AG20443 (cell line): ENCODE results near the gene AHNAK.
A peak's percentile ranks its signal among the peaks of the same experiment; 100 is the strongest.

ENCODE experiments used
- DNase-seq: peaks from one replicate; pipeline ENCODE4 v3.0.0; 2012; ENCODE audit warnings: low spot score, mixed read lengths

Gene AHNAK

DNA sequence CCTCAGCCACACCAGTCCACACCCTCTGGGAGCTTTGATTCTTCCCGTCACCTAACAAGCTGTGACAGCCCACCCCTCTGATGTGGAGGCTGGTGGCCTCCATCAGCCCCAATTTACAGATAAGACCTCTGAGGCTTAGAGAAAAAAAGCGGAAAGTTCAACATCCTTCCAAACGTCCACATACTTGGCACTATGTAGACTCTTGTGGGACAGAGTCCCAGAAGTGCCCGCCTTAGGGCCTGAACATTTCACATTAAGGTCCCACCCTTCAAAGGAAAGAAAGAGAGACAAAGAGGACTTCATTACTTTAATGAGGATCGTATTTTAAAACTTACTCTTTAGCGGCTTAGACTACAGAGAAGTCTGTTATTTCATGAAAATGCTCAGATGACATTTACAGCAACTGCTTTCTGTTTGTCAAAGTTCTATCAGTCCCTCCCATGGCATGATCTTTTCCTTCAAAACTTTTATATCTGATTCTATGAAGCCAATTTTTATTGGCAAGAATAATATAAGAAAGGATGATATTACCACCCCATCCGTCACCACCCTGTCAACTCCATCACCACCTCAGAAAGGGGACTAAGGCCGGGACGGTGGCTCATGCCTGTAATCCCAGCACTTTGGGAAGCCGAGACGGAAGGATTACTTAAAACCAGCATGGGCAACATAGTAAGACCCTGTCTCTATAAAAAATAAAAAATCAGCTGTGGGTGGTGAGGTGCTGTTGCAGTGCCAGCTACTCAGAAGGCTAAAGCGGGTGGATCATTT is 143.5 kb downstream of the AHNAK start:
- DNase-seq = no peak

DNA sequence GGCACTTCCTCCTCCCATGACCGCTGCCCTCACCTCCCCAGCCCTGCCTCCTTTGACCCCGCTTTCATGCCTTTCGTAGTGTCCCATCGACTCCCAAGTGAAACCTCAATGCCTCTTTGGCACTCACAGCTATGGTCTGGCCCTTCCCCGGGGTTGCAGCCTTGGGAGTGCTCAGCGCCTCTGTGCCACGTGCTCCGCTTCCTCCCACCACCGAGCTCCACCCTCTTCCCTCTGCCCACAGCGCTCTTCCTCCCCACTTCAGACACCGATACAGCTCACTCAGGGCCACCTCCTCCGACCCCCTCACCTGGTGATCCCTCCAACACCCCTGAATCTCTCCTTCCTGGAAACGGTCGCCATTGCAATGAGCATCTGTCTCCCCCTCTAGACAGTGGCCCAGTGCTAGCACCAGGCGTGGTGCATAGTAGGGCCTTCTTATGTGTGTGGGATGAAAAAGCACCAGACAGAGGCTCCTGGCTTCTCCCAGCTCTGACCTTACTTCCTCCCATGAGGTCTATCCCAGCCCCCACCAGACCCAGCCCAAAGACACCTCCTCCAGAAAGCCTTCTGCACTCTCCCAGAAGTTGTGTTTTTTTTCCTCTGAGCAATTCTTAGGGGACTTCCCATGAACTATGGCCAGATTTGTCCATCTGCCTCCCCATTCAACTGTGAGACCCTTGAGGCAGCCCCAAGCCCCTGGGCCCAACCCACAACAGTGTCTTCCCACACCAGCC is 144.2 kb downstream of the AHNAK start:
- peak; percentile 73 for DNase-seq

DNA sequence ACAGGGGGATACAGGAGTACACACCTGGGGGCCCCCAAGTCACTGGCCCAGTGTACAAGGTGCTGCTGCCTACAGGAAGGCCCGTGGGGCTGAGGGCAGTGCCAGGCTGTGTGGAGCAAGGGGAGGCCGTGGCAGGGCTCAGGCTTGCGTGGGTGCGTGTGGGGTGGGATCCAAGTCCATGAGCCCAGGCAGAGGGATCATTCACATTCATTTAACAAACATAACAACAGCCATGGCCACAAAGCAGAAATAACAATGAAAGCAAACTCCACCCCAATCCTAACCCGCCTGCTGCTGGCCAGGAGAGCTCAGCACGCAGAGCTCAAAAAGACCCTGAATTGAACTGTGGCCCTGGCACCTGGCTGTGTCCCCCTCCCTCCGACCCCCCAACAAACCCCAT is 144.8 kb downstream of the AHNAK start:
- DNase-seq = no peak

- DNase-seq = no peak
These were observed 145.2 kb downstream of the AHNAK start for GRCh38 chr11:62401356-62401755.

- DNase-seq = peak; percentile 97
These were observed 145.8 kb downstream of the AHNAK start for GRCh38 chr11:62400760-62401159.

GRCh38 chr11:62400281-62400680 is 146.3 kb downstream of the AHNAK start:
- no peak for DNase-seq

DNA sequence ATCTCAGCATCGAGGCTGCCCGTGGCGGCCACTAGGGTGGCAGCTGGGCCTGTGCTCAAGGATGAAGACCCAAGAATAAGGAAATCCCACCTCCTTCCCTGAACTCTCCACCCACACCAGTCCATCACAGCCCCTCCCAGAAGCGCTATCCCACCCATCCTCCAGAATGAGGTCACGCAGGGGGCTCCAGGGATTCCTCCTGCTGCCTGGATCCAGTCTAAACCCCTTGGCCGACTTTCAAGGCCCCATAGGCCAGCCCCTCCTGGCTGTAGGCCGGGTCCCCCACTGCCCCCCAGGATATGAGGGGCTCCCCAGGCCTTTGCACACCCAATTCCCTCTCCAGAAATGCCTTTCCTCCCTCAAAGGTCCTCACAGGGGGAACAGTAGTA is 146.7 kb downstream of the AHNAK start:
- DNase-seq = no peak

GRCh38 chr11:62399172-62399877 is 147.3 kb downstream of the AHNAK start:
- no peak for DNase-seq

DNA sequence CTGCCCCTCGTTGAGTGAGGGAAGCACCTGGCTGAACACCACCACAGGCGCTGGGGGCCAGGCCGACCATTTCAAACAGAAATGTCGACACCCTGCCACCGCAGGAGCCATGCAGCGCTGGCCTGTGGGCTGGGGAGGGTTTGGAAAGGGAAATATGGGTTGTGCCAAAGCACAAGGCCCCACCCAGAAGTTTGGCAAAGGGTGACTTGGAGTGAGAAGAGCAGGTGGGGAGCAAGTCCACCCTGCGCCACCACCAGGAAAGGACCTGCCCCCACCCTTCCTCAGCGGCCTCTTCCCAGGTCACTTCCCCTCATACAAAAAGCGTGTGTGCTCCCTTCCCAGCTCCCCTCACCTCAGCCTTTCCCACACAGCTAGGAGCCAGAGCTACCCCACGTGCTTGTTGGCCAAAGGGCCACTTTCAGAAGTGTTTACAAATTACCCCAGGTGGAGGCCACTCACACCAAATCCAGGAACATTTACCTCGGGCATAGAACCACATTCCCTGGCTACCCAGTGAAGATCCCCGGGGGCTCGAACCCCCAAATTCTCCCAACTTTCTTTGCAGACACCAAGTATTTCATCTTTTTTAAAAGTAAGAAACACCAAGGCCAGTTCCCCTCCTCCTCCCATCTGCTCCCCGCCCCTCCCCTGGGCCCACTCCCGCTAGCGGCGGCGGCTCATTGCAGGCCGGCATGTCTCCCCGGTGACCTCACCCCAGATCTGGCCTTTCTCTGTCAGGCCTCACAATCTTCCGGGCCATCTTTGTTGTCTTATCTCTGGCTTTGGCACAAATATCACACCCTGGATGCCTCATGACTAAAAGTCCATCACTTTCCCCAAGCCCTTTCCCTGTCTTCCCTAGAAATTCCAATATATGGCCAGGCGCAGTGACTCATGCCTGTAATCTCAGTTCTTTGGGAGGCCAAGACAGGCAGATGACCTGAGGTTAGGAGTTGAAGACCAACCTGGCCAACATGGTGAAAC is 148.3 kb downstream of the AHNAK start:
- DNase-seq = peak; percentile 47

DNA sequence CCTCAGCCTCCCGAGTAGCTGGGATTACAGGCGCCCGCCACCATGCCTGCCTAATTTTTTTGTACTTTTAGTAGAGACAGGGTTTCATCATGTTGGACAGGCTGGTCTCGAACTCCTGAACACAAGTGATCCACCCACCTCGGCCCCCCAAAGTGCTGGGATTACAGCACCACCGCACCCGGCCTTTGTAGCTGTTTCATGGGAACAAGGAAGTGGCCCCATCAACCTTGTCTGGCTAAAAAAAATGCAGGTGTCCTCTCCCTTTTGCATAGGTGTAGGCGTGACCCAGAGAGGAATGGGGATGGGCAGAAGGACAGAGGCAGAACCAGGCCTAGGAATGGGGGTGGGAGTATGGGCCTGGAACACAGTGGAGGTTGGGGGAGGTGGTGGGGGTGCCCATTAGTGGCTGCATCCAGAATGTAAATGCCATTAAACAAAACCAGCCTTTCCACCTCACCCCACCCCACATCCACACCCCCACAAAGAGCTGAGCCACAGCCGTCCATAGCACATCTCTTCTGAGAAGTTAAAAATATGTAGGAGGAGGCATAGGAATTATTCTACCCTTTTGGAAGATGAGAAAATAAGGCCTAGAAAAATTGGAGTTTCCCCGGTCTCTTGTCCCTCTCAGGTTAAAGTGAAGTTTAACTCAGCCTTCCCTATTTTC is 150.6 kb downstream of the AHNAK start:
- DNase-seq = no peak

GRCh38 chr11:62394825-62395538 is 151.6 kb downstream of the AHNAK start:
- DNase-seq = peak; percentile 83

- DNase-seq = no peak
These were observed 152.9 kb downstream of the AHNAK start for GRCh38 chr11:62393735-62394134.

DNA sequence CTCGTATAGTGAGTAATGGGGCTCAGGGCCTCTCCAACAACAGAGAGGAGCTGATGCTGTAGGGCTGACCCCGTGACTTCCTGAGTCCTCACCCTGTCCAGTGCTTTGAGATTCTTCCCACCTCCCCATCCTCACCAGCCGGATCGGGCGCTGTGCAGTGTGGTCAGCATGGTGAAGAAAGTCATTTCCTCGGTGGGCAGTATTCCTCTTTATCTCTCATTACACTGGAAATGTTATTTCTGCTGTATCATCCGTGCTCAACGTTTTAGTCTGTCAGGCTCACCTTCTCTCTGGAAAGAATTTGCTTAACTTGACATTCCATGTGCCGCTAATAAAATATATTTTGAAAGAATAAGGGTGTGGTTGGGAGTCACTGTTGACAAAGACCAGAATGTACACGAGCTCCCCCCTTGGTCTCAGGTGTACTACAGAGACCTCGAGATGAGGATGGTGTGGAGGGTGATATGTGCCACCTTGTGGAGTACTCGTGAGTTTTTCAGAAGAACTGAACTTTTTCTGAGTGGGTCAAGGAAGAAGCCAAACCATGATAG is 153.5 kb downstream of the AHNAK start:
- no peak for DNase-seq

DNA sequence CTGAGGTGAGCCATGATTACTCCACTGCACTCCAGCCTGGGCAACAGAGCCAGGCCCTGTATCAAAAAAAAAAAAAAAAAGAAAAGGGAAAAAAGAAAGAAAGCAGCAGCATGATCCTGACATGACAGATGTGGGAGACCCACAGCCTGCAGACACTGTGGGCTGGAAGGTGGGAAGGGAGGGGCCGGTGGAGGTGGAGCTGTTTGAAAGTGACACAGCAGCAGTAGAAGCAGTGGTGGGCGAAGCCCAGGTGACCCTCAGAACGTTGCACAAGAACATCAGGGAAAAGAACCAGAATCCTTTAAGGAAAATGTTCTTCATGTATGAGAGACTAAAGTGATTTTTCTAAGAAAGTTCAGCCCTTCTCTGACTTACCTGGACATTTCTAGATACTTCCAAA is 154.1 kb downstream of the AHNAK start:
- DNase-seq = no peak

DNA sequence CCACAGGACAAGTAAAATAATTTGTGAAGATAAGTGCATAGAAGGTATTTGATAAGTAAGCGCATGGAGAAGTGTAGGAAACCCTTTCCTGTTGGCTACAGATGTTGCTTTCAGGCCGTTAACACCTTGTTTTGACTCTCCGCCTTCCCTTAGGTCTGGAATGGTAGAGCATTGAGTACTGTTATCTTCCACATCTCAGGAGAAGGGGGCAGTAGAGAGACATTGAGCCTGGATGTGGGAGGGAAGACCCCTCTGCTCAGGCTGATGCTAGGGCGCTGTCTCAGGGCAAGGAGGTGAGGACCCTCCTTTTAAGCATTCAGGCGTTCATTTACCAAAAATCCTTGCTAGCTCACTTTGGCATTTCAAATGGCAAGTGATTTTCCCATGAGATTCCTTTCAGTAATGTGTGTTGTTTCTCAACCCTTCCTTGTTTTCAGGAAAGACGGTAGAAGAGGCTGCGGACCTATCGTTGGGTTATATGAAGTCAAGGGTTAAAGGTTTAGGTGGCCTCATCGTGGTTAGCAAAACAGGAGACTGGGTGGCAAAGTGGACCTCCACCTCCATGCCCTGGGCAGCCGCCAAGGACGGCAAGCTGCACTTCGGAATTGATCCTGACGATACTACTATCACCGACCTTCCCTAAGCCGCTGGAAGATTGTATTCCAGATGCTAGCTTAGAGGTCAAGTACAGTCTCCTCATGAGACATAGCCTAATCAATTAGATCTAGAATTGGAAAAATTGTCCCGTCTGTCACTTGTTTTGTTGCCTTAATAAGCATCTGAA is 154.8 kb downstream of the AHNAK start:
- DNase-seq = no peak

DNA sequence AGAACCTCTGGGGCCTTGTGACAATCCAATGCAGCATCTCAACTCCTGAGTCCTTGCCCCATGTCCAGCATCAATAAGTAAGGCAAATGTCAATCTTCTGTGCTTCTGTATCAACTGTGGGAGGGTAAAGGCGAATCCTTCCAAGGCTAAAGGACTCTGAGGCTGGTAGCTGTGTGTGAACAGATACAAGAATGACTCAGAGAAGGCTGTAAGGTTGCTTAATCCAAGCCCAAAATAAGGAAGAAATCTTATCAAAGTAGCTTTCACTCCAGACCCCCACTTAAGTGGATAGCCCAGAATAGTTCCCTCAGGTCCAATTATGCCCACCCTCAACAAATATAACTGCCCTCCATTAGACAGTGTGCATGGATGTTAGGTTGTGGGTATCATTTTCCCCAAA is 155.9 kb downstream of the AHNAK start:
- no peak for DNase-seq

DNA sequence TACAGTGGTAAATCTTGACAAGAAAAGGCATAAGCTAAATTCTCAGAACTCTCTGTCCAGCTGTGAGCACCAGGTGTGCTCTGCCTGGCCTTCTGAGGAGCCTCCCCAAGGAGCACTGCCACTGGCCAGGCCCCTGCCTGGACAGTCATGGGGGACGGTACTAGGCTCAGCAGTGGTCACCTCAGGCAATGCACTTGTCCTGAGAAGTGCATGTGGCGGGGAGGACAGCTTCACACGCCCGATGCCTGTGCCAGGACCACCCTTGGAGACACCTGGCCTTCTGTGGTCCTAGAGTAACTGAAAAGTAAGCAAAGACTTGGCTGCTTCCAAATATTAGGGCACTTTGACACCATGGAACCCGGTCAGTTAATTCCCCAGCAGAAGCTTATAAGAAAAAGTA is 156.4 kb downstream of the AHNAK start:
- no peak for DNase-seq

DNA sequence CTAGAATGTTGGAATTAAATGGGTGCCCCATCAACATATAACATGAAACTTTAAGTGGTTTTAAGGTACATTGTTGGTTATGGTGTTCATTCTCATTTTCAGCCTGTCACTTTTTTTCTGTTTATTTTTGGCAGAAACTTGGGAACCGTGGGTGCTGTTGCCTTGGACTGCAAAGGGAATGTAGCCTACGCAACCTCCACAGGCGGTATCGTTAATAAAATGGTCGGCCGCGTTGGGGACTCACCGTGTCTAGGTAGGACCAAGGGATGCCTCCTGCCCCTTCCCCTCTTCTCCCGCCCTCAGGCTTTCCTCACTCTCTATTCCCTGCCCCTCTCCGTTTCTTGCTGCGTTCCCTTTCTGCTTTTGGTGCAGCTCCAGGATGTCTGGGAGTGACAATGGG is 157.6 kb downstream of the AHNAK start:
- no peak for DNase-seq

GRCh38 chr11:62387381-62387780 is 159.2 kb downstream of the AHNAK start:
- no peak for DNase-seq
